Measurements from ENCODE around the gene EXOG.

EXOG gene

GRCh38 chr3:38515367-38515766 lies 19.2 kb downstream of the EXOG start:
- TF ChIP-seq, protein P1, sequence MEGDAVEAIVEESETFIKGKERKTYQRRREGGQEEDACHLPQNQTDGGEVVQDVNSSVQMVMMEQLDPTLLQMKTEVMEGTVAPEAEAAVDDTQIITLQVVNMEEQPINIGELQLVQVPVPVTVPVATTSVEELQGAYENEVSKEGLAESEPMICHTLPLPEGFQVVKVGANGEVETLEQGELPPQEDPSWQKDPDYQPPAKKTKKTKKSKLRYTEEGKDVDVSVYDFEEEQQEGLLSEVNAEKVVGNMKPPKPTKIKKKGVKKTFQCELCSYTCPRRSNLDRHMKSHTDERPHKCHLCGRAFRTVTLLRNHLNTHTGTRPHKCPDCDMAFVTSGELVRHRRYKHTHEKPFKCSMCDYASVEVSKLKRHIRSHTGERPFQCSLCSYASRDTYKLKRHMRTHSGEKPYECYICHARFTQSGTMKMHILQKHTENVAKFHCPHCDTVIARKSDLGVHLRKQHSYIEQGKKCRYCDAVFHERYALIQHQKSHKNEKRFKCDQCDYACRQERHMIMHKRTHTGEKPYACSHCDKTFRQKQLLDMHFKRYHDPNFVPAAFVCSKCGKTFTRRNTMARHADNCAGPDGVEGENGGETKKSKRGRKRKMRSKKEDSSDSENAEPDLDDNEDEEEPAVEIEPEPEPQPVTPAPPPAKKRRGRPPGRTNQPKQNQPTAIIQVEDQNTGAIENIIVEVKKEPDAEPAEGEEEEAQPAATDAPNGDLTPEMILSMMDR (conservative IDR thresholded peaks at IDR 0.05; ENCODE audit: low read depth, low read length) = no peak
- no peaks in the 10 kb centered on the region for H3K36me3 ChIP-seq (ENCODE audit: insufficient read depth)
- no peaks in the 10 kb centered on the region for H3K79me2 ChIP-seq (ENCODE audit: insufficient read depth, low read depth)
- H3K4me2 ChIP-seq = no peak overlapping the region
- H3K4me3 ChIP-seq (IDR thresholded peaks at IDR 0.05; ENCODE audit: insufficient read depth, low read depth, low read length) = no peak overlapping the region
- H3K27ac ChIP-seq = no peak overlapping the region
- no peak overlapping the region for H2AFZ ChIP-seq (ENCODE audit: low read depth)
- H4K20me1 ChIP-seq (ENCODE audit: insufficient read depth) = no peaks in the 10 kb centered on the region
- no peaks in the 10 kb centered on the region for H3K4me1 ChIP-seq (ENCODE audit: low read depth, poor library complexity, severe bottlenecking)
- no peak overlapping the region for H3K9ac ChIP-seq
- no peaks in the 10 kb centered on the region for H3K27me3 ChIP-seq (ENCODE audit: insufficient read depth, low read depth)

GRCh38 chr3:38516669-38517068 lies 20.5 kb downstream of the EXOG start:
- Histone ChIP-seq H3K4me1 (ENCODE audit: low read depth, poor library complexity, severe bottlenecking) (no peaks in the 10 kb centered on the region), H3K79me2 (ENCODE audit: insufficient read depth, low read depth) (no peaks in the 10 kb centered on the region), H3K4me2 (no peak overlapping the region), H3K27ac (no peak overlapping the region), H3K27me3 (ENCODE audit: insufficient read depth, low read depth) (no peaks in the 10 kb centered on the region), H3K36me3 (ENCODE audit: insufficient read depth) (no peaks in the 10 kb centered on the region), H2AFZ (ENCODE audit: low read depth) (no peak overlapping the region), H4K20me1 (ENCODE audit: insufficient read depth) (no peaks in the 10 kb centered on the region), H3K4me3 (IDR thresholded peaks at IDR 0.05; ENCODE audit: insufficient read depth, low read depth, low read length) (no peak overlapping the region), H3K9ac (no peak overlapping the region)
- TF ChIP-seq, protein P1 (conservative IDR thresholded peaks at IDR 0.05; ENCODE audit: low read depth, low read length) = no peak

GRCh38 chr3:38519000-38519399 lies 22.9 kb downstream of the EXOG start:
- TF ChIP-seq, protein P1 (conservative IDR thresholded peaks at IDR 0.05; ENCODE audit: low read depth, low read length) = no peak
- no peaks in the 10 kb centered on the region for H3K79me2 ChIP-seq (ENCODE audit: insufficient read depth, low read depth)
- no peaks in the 10 kb centered on the region for H3K4me1 ChIP-seq (ENCODE audit: low read depth, poor library complexity, severe bottlenecking)
- no peak overlapping the region for H3K9ac ChIP-seq
- H3K4me3 ChIP-seq (IDR thresholded peaks at IDR 0.05; ENCODE audit: insufficient read depth, low read depth, low read length) = no peak overlapping the region
- H2AFZ ChIP-seq (ENCODE audit: low read depth) = no peak overlapping the region
- H4K20me1 ChIP-seq (ENCODE audit: insufficient read depth) = no peaks in the 10 kb centered on the region
- H3K27ac ChIP-seq = no peak overlapping the region
- no peak overlapping the region for H3K4me2 ChIP-seq
- H3K27me3 ChIP-seq (ENCODE audit: insufficient read depth, low read depth) = no peaks in the 10 kb centered on the region
- H3K36me3 ChIP-seq (ENCODE audit: insufficient read depth) = no peaks in the 10 kb centered on the region

GRCh38 chr3:38519651-38520050 lies 23.5 kb downstream of the EXOG start:
- no peaks in the 10 kb centered on the region for H3K4me1 ChIP-seq (ENCODE audit: low read depth, poor library complexity, severe bottlenecking)
- H3K27ac ChIP-seq = no peak overlapping the region
- no peaks in the 10 kb centered on the region for H3K79me2 ChIP-seq (ENCODE audit: insufficient read depth, low read depth)
- no peaks in the 10 kb centered on the region for H3K36me3 ChIP-seq (ENCODE audit: insufficient read depth)
- TF ChIP-seq, protein P1 (conservative IDR thresholded peaks at IDR 0.05; ENCODE audit: low read depth, low read length) = no peak
- H2AFZ ChIP-seq (ENCODE audit: low read depth) = no peak overlapping the region
- H4K20me1 ChIP-seq (ENCODE audit: insufficient read depth) = no peaks in the 10 kb centered on the region
- H3K9ac ChIP-seq = no peak overlapping the region
- no peak overlapping the region for H3K4me3 ChIP-seq (IDR thresholded peaks at IDR 0.05; ENCODE audit: insufficient read depth, low read depth, low read length)
- H3K4me2 ChIP-seq = no peak overlapping the region
- H3K27me3 ChIP-seq (ENCODE audit: insufficient read depth, low read depth) = no peaks in the 10 kb centered on the region

Measured in KMS-11 (cell line).